Activated T-cell treated with anti-CD3 and anti-CD28 coated beads, Interleukin-2, amount 50 U/mL, for 1 hour (primary cell): ENCODE data around the gene NPL.

Source experiments
- DNase-seq: peaks from one replicate; pipeline ENCODE4 v3.0.0-alpha.2; 2020

The NPL gene

GRCh38 chr1:182789138-182790076, at the start of gene NPL:
Gene NPL, plus strand, starts transcription at chr1:182789773. Its CDS starts 4,599 bp downstream, at chr1:182794372.
- DNase-seq, result peak; percentile 88

GRCh38 chr1:182740120-182740519, 49.5 kb upstream of the NPL start:
- DNase-seq, result no peak

- DNase-seq, result no peak
Observed at GRCh38 chr1:182742780-182743179, 46.8 kb upstream of the NPL start.

- no peak for DNase-seq
Observed at GRCh38 chr1:182752077-182752988, 37.2 kb upstream of the NPL start.

- DNase-seq, result no peak
Observed at GRCh38 chr1:182754087-182754486, 35.5 kb upstream of the NPL start.

- DNase-seq, result no peak
Observed at GRCh38 chr1:182754543-182755314, 34.8 kb upstream of the NPL start.

- DNase-seq, result no peak
Observed at GRCh38 chr1:182755632-182756031, 33.9 kb upstream of the NPL start.

GRCh38 chr1:182756423-182756822, 33.1 kb upstream of the NPL start:
- no peak for DNase-seq

- DNase-seq, result no peak
Observed at GRCh38 chr1:182761396-182762395, 27.9 kb upstream of the NPL start.

DNA sequence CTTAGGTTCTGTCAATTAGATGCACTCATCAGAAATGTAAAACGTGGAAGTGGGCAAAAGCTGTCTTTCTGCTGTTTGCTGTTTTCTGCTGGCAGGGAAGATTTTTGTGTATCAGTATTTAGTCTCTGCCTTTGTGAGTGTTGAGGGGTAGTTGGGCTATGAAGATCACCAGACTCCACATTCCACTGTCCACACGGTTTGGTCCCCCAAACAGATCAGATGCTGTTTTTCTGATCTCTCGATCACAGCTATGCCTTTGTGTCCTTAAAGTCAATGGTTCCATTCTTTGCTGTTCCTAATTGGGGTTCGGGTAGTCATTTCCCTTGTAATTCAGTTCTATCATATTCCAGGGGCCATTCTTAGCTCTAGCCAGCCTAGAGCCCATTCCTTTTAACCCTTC, 27.0 kb upstream of the NPL start:
- DNase-seq, result no peak

- no peak for DNase-seq
Observed at GRCh38 chr1:182764029-182764727, 25.4 kb upstream of the NPL start.

- DNase-seq, result no peak
Observed at GRCh38 chr1:182765391-182765790, 24.2 kb upstream of the NPL start.

- no peak for DNase-seq
Observed at GRCh38 chr1:182766050-182766449, 23.5 kb upstream of the NPL start.

- no peak for DNase-seq
Observed at GRCh38 chr1:182766881-182767645, 22.5 kb upstream of the NPL start.

GRCh38 chr1:182768963-182769362, 20.6 kb upstream of the NPL start:
- DNase-seq, result no peak

DNA sequence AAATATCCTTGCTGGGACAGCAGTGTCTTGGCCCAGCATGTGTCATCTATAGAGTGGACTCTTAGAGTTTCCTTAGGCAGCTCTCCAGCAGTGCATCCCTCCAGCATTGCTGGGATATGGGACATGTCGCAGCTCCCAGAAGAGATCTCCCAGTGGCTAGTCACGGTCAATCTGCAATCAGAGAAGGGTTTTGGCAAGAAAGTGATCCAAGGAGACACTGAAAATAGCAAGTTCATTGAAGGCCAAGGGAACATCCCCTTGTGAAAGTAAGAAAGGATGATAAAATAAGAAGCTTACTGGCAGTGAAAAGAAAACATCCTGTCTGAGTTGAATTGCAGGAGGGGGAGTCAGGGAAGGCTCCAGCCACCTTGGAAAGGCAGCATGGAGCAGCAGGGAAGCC, 19.3 kb upstream of the NPL start:
- no peak for DNase-seq

DNA sequence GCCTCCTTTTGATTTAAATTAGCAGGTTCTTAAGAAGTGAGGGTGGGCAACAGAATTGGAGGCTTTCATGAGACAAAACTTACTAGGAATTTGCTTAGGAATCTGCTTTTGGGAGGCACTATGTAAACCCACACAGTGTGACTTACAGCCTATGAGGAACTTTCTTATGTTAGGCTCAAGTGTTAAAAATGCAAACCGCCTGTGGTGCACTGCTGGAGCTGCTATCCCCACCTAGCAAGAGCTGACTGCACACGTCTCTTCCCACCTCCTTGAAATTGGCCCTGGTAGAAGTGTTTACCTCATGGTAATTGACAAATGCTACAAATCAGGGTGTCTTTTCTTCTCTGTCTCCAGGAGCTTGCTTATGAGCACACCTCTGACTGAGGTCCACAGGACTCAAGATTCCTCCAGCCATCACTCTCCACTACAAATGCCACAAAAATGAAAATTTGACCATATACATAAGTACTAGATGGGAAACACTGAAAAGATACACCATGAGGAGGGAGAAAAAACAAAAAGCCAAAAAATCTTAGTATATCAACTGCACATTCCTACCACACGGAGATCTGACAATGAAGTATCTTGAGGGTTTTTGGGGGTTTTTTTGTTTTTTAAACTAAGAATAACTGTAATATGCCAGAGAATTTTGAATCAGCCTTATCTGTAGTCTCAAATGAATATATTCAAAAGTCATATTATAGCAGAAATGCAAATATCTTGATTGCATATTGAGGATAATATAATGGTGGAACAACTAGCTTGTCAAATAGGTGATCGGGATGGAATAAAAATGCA, 18.2 kb upstream of the NPL start:
- no peak for DNase-seq

DNA sequence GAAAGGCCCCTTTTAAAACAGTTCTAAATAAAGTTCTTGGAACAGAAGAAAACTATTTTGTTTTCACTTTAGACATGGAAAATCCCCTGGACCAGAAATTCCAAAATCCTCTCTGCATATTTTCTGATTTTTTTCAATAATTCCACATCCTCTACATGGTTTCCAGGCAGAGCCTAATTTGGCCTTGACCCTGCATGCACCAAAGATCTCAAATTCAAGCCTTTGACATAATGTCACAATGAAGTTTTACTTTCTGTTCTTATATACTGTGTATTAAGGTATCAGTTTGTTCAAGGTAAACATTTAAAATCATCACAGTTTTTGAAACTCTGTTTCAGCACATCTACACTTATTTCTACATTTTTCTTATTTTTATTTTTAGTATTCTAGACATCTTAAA, 12.2 kb upstream of the NPL start:
- DNase-seq, result no peak

- no peak for DNase-seq
Observed at GRCh38 chr1:182778862-182779261, 10.7 kb upstream of the NPL start.
